Body of pancreas (tissue), 4 donors: ENCODE results near the gene ANKRD9.

Source experiments
- POLR2A ChIP-seq, 3 donors: fragments of 450-650 bp; IDR thresholded peaks; one replicate each; pipeline ENCODE4 v1.6.1; 2016; ENCODE audit warnings: antibody characterized with exemption in 3 of 3, mild to moderate bottlenecking in 2 of 3
- TF ChIP-seq, protein P1 (sequence below), 7 experiments: fragments of 450-650 bp in 4 of 7; fragments of 200-600 bp in 3 of 7; sonication (generic) in 3 of 7; IDR thresholded peaks; one replicate each; pipeline ENCODE4 v1.5.1; 2016 to 2019; ENCODE audit warnings: antibody characterized with exemption in 7 of 7

DNA sequence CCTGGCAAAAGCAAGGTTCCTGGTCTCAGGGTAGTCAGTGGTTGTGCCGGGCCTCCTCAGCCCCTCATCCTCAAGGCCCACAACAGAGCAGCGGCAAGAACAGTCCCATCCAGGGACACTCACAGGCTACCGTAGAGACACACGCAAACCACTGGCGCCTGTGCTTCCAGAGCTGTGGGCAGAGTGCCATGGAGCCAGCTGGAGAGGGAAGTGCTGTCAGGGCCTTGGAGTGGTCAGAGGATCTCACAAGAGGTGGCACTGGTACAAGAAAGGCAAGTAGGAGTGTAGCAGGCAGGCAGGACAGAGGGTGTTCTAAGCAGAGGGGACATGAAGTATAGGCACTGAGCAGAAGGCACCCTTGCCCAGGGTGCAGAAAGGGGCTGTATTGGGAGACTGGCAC, 34.6 kb downstream of the ANKRD9 start:
- TF ChIP-seq, protein P1, sequence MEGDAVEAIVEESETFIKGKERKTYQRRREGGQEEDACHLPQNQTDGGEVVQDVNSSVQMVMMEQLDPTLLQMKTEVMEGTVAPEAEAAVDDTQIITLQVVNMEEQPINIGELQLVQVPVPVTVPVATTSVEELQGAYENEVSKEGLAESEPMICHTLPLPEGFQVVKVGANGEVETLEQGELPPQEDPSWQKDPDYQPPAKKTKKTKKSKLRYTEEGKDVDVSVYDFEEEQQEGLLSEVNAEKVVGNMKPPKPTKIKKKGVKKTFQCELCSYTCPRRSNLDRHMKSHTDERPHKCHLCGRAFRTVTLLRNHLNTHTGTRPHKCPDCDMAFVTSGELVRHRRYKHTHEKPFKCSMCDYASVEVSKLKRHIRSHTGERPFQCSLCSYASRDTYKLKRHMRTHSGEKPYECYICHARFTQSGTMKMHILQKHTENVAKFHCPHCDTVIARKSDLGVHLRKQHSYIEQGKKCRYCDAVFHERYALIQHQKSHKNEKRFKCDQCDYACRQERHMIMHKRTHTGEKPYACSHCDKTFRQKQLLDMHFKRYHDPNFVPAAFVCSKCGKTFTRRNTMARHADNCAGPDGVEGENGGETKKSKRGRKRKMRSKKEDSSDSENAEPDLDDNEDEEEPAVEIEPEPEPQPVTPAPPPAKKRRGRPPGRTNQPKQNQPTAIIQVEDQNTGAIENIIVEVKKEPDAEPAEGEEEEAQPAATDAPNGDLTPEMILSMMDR (IDR thresholded peaks at IDR 0.05) = no peak
- no peak for TF ChIP-seq POLR2A (IDR thresholded peaks at IDR 0.05)
